Fibroblast of lung (primary cell): ENCODE measurements around the gene LRP8. TPM values are rescaled to one million over a fixed set of nuclear protein-coding genes. Genes with fewer than 3 reads are reported as not detected.

Source experiments
- DNase-seq, 2 donors: peaks; one replicate each; pipeline versions ENCODE4 v3.0.0 to v3.0.0-alpha.2; 2010; ENCODE audit warnings: low read depth in 2 of 2
- H2AFZ ChIP-seq: 2 replicates; pipeline ENCODE4 v1.5.1; 2012; ENCODE audit warnings: low read length, control low read depth, inconsistent platforms
- H3K27ac ChIP-seq: 2 replicates; pipeline ENCODE4 v1.5.1; 2011; ENCODE audit warnings: low read length, control low read depth; ENCODE audit not compliant: insufficient read depth
- H3K27me3 ChIP-seq: 2 replicates; pipeline ENCODE4 v1.5.1; 2011; ENCODE audit warnings: mild to moderate bottlenecking, low read length; ENCODE audit not compliant: control insufficient read depth, insufficient read depth
- H3K36me3 ChIP-seq: 2 replicates; pipeline ENCODE4 v1.5.1; 2011; ENCODE audit warnings: low read length; ENCODE audit not compliant: control insufficient read depth, insufficient read depth
- H3K4me1 ChIP-seq: 2 replicates; pipeline ENCODE4 v1.5.1; 2011; ENCODE audit warnings: low read length; ENCODE audit not compliant: control insufficient read depth, insufficient read depth; ENCODE audit errors: extremely low read depth
- H3K4me2 ChIP-seq: 2 replicates; pipeline ENCODE4 v1.5.1; 2011; ENCODE audit warnings: low read length, control low read depth; ENCODE audit not compliant: insufficient read depth; ENCODE audit errors: extremely low read depth
- H3K4me3 ChIP-seq, 4 experiments: fragments of 200-600 bp in 1 of 4; sonication (generic) in 1 of 4; replicated peaks in 1 of 4; 2 replicates each; pipeline ENCODE4 v1.5.1; 2011 to 2016; ENCODE audit warnings: low read length in 4 of 4, low read depth in 3 of 4, mild to moderate bottlenecking in 3 of 4, control low read depth in 2 of 4, inconsistent platforms in 1 of 4, mixed read lengths in 1 of 4; ENCODE audit not compliant: insufficient read depth in 1 of 4; ENCODE audit errors: control extremely low read depth in 1 of 4
- H3K79me2 ChIP-seq: 2 replicates; pipeline ENCODE4 v1.5.1; 2012; ENCODE audit warnings: mild to moderate bottlenecking, low read length, inconsistent platforms; ENCODE audit not compliant: control insufficient read depth, insufficient read depth
- H3K9ac ChIP-seq: 2 replicates; pipeline ENCODE4 v1.5.1; 2011; ENCODE audit warnings: mild to moderate bottlenecking, low read length, control low read depth; ENCODE audit not compliant: insufficient read depth
- H3K9me3 ChIP-seq: 2 replicates; pipeline ENCODE4 v1.5.1; 2012; ENCODE audit warnings: low read depth, low read length; ENCODE audit not compliant: control insufficient read depth, insufficient read depth
- H4K20me1 ChIP-seq: 2 replicates; pipeline ENCODE4 v1.5.1; 2011; ENCODE audit warnings: low read length; ENCODE audit not compliant: control insufficient read depth, insufficient read depth; ENCODE audit errors: extremely low read depth
- CTCF ChIP-seq, 2 donors: IDR thresholded peaks in 1 of 2; conservative IDR thresholded peaks in 1 of 2; 1 replicate in 1 of 2; 2 replicates in 1 of 2; pipeline ENCODE4 v1.5.1; 2011 to 2012; ENCODE audit warnings: low read length in 2 of 2, control low read depth in 1 of 2, inconsistent platforms in 1 of 2, low read depth in 1 of 2, mild to moderate bottlenecking in 1 of 2
- EZH2 ChIP-seq: IDR thresholded peaks from 2 replicates; pipeline ENCODE4 v1.5.1; 2012; ENCODE audit warnings: low read length, control low read depth, mild to moderate bottlenecking; ENCODE audit errors: missing control alignments
- polyA plus RNA-seq, 2 donors: library from polyadenylated mRNA; depleted of rRNA in 1 of 2; stranded (reverse) in 1 of 2; unstranded in 1 of 2; fragments of >200 nt; gene quantifications; 2 replicates each; pipeline ENCODE4 v1.2.1, GENCODE V29; 2011 to 2012; ENCODE audit warnings: missing spikeins in 1 of 2
- total RNA-seq: library from RNA; depleted of rRNA; stranded (reverse); fragments of >200 nt; gene quantifications from 2 replicates; pipeline ENCODE4 v1.2.1, GENCODE V29; 2014

The LRP8 gene
- total and polyA plus RNA-seq, 2 donors (not counting 1 experiment from before 2014, with no cell fraction given), result 8.4 to 10.3 TPM

DNA sequence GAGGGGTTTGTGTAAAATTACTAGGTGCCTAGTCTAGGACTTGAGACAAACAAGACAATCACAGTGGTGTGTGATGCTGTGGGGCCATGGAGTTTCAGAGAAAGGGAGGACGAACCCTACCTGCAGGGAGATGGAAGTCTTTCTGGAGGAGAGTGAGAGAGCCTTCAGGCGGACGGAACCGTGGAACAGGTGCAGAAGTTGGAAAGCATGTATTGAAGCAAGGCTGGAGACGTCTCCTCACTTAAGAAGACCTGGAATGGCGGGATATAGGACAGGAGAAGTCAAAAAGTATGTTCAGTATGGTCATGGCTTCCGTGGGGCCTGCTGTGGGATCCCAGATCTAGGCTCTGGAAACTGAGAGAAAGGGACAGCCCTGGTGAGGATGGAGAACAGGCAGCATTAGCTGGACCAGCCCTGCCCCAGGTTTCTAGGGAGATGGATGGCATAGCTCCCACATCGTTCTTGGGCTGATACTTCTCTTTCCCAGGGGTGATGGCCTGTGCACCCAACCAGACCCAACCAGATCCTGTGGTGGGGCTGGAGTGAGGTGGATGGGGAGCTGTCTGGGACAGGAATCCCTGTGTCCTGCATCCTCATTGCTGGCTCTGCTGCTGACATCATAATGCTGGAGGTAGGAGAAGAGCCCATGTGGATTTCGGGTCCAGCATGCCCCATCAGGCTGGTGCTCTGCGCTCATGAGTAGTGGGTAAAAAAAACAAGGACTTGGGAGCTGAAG is 15.0 kb upstream of the LRP8 start:
- Histone ChIP-seq H3K4me2 (no peak overlapping the region), H2AFZ (no peak overlapping the region), H3K36me3 (no peaks in the 10 kb centered on the region), H4K20me1 (no peaks in the 10 kb centered on the region), H3K9ac (no peak overlapping the region), H3K27ac (no peak overlapping the region), H3K79me2 (no peaks in the 10 kb centered on the region), H3K27me3 (peaks cover 2% of the 10 kb centered on the region), H3K9me3 (no peaks in the 10 kb centered on the region), H3K4me1 (no peaks in the 10 kb centered on the region), H3K4me3 (no peak overlapping the region)
- no peak for DNase-seq
- no peak for TF ChIP-seq EZH2
- TF ChIP-seq CTCF (conservative IDR thresholded peaks at IDR 0.05 in 1 of 2, IDR thresholded peaks at IDR 0.05 in 1 of 2; ENCODE audit: low read depth in 1 of 2, low read length in 2 of 2), result no peak

GRCh38 chr1:53341961-53342707 is 14.3 kb upstream of the LRP8 start:
- no peaks in the 10 kb centered on the region for H3K79me2 ChIP-seq
- no peak overlapping the region for H3K9ac ChIP-seq
- H3K4me2 ChIP-seq, result no peak overlapping the region
- no peaks in the 10 kb centered on the region for H3K36me3 ChIP-seq
- TF ChIP-seq CTCF (conservative IDR thresholded peaks at IDR 0.05 in 1 of 2, IDR thresholded peaks at IDR 0.05 in 1 of 2; ENCODE audit: low read depth in 1 of 2, low read length in 2 of 2), result no peak
- TF ChIP-seq EZH2, result no peak
- peaks cover 2% of the 10 kb centered on the region for H3K27me3 ChIP-seq
- H3K9me3 ChIP-seq, result no peaks in the 10 kb centered on the region
- no peaks in the 10 kb centered on the region for H4K20me1 ChIP-seq
- DNase-seq, result no peak
- no peak overlapping the region for H3K27ac ChIP-seq
- H2AFZ ChIP-seq, result no peak overlapping the region
- no peak overlapping the region for H3K4me3 ChIP-seq
- H3K4me1 ChIP-seq, result no peaks in the 10 kb centered on the region

- H3K4me2 ChIP-seq, result no peak overlapping the region
- no peaks in the 10 kb centered on the region for H3K79me2 ChIP-seq
- no peak overlapping the region for H3K27ac ChIP-seq
These were observed 13.6 kb upstream of the LRP8 start for GRCh38 chr1:53341521-53341895.

More at GRCh38 chr1:53341521-53341895, 13.6 kb upstream of the LRP8 start:
- Histone ChIP-seq H3K27me3 (peaks cover 2% of the 10 kb centered on the region), H3K4me3 (no peak overlapping the region), H3K9ac (no peak overlapping the region), H4K20me1 (no peaks in the 10 kb centered on the region), H2AFZ (no peak overlapping the region), H3K9me3 (no peaks in the 10 kb centered on the region), H3K4me1 (no peaks in the 10 kb centered on the region), H3K36me3 (no peaks in the 10 kb centered on the region)
- DNase-seq, result no peak
- TF ChIP-seq CTCF (conservative IDR thresholded peaks at IDR 0.05 in 1 of 2, IDR thresholded peaks at IDR 0.05 in 1 of 2; ENCODE audit: low read depth in 1 of 2, low read length in 2 of 2) (no peak), EZH2 (no peak)
